ENCODE data around the gene CDY2A. TPM values are rescaled to one million over a fixed set of nuclear protein-coding genes. Genes with fewer than 3 reads are reported as not detected.
"Not testable (repeated sequence)": the region's sequence is repeated elsewhere in the genome, so short reads cannot be mapped to it uniquely, and the experiment has no call there.

The CDY2A gene
- total RNA-seq, 1 experiment from 2014 or later: not detected

- CTCF ChIA-PET; H3K27me3 Mint-ChIP-seq (ENCODE audit: low read depth); H3K4me1 Mint-ChIP-seq; H3K27ac Mint-ChIP-seq; DNase-seq (ENCODE audit: low spot score); H3K36me3 Mint-ChIP-seq; POLR2A ChIA-PET; H3K9me3 Mint-ChIP-seq; H3K4me3 Mint-ChIP-seq: not testable (repeated sequence)
- ATAC-seq: peak; percentile 85
These were observed 47.9 kb downstream of the CDY2A start for GRCh38 chrY:18073464-18073863.

Other genes with a start within 250 kb of the CDY2A start
- not detected in 3 replicates for gene CDY2B, start 145.6 kb upstream of the CDY2A start, total RNA-seq (2021)